Left renal cortex interstitium (tissue), 4 donors: ENCODE measurements around the gene TMEM185B. TPM values are rescaled to one million over a fixed set of nuclear protein-coding genes. Genes with fewer than 3 reads are reported as not detected.

Source experiments
- DNase-seq, 4 donors: peaks; one replicate each; pipeline ENCODE4 v3.0.0-alpha.2; 2013; ENCODE audit warnings: low read depth in 4 of 4, low spot score in 2 of 4, missing footprints in 1 of 4
- polyA plus RNA-seq, 4 donors: library from polyadenylated mRNA; unstranded; fragments of 120-200 nt; gene quantifications; one replicate each; pipeline ENCODE4 v1.2.1, GENCODE V29; 2013; ENCODE audit not compliant: insufficient read length in 4 of 4

The TMEM185B gene
- polyA plus RNA-seq, 4 donors: 21.9 to 27.7 (median 24.5) TPM

- DNase-seq: peak; percentile 91 to 99 (median 97)
Observed at GRCh38 chr2:120252225-120253020, 29.2 kb upstream of the TMEM185B start, which contains the start of gene RALB. Gene RALB (plus strand): TSS chr2:120252852. CDS start chr2:120278665, 25,813 bp downstream.

GRCh38 chr2:120251880-120252224 lies 28.7 kb upstream of the TMEM185B start:
- no peak for DNase-seq

GRCh38 chr2:120251078-120251477 lies 27.9 kb upstream of the TMEM185B start:
- DNase-seq: no peak

GRCh38 chr2:120250640-120251039 lies 27.4 kb upstream of the TMEM185B start:
- no peak for DNase-seq

GRCh38 chr2:120247851-120248250 lies 24.7 kb upstream of the TMEM185B start:
- DNase-seq: no peak

- no peak for DNase-seq
Observed at GRCh38 chr2:120246546-120247300, 23.5 kb upstream of the TMEM185B start.

GRCh38 chr2:120245520-120246332 lies 22.5 kb upstream of the TMEM185B start:
- peak in 1 of 4 donors; percentile 73 for DNase-seq

GRCh38 chr2:120244656-120245519 lies 21.7 kb upstream of the TMEM185B start:
- DNase-seq: no peak

- no peak for DNase-seq
Observed at GRCh38 chr2:120243875-120244553, 20.8 kb upstream of the TMEM185B start.

GRCh38 chr2:120243211-120243610 lies 20.0 kb upstream of the TMEM185B start:
- no peak for DNase-seq

GRCh38 chr2:120241684-120242083 lies 18.5 kb upstream of the TMEM185B start:
- DNase-seq: no peak

GRCh38 chr2:120240901-120241429 lies 17.8 kb upstream of the TMEM185B start:
- DNase-seq: no peak

- peak in 1 of 4 donors; percentile 44 for DNase-seq
Observed at GRCh38 chr2:120239488-120240287, 16.5 kb upstream of the TMEM185B start.

- DNase-seq: no peak
Observed at GRCh38 chr2:120238728-120239487, 15.7 kb upstream of the TMEM185B start.

GRCh38 chr2:120237491-120237902 lies 14.3 kb upstream of the TMEM185B start:
- DNase-seq: no peak

- DNase-seq: no peak
Observed at GRCh38 chr2:120236791-120237190, 13.6 kb upstream of the TMEM185B start.

GRCh38 chr2:120236316-120236715 lies 13.1 kb upstream of the TMEM185B start:
- no peak for DNase-seq

GRCh38 chr2:120235681-120236080 lies 12.5 kb upstream of the TMEM185B start:
- no peak for DNase-seq
